Suprapubic skin (tissue), 4 donors: Measurements from ENCODE around the gene DYNC2H1. TPM values are rescaled to one million over a fixed set of nuclear protein-coding genes. Genes with fewer than 3 reads are reported as not detected.

Experiments used
- DNase-seq, 2 donors: peaks; one replicate each; pipeline ENCODE4 v3.0.0-alpha.2; 2019; ENCODE audit warnings: low spot score in 2 of 2
- H3K27ac ChIP-seq: fragments of 200-600 bp; sonication (generic); one replicate; pipeline ENCODE4 v1.5.1; 2019
- H3K27me3 ChIP-seq: fragments of 200-600 bp; sonication (generic); one replicate; pipeline ENCODE4 v1.5.1; 2019
- H3K36me3 ChIP-seq: fragments of 200-600 bp; sonication (generic); one replicate; pipeline ENCODE4 v1.5.1; 2019
- H3K4me1 ChIP-seq: fragments of 200-600 bp; sonication (generic); one replicate; pipeline ENCODE4 v1.5.1; 2019
- H3K4me3 ChIP-seq: fragments of 200-600 bp; sonication (generic); one replicate; pipeline ENCODE4 v1.5.1; 2019; ENCODE audit warnings: mild to moderate bottlenecking
- H3K9me3 ChIP-seq: fragments of 200-600 bp; sonication (generic); one replicate; pipeline ENCODE4 v1.5.1; 2019
- CTCF ChIP-seq, 2 donors: fragments of 200-600 bp in 1 of 2; fragments of 450-650 bp in 1 of 2; sonication (generic) in 1 of 2; IDR thresholded peaks; one replicate each; pipeline ENCODE4 v1.5.1; 2016 to 2019; ENCODE audit warnings: antibody characterized with exemption in 2 of 2, mild to moderate bottlenecking in 1 of 2, moderate library complexity in 1 of 2
- EP300 ChIP-seq: sonication (generic); formaldehyde crosslinking; IDR thresholded peaks from one replicate; pipeline ENCODE4 v1.6.1; 2017; ENCODE audit warnings: antibody characterized with exemption
- POLR2A ChIP-seq, 2 donors: fragments of 450-650 bp; IDR thresholded peaks; one replicate each; pipeline ENCODE4 v1.6.1; 2017; ENCODE audit warnings: antibody characterized with exemption in 2 of 2, mild to moderate bottlenecking in 2 of 2, moderate library complexity in 2 of 2
- POLR2AphosphoS5 ChIP-seq, 3 donors: sonication (generic); formaldehyde crosslinking; IDR thresholded peaks; one replicate each; pipeline ENCODE4 v1.6.1; 2017; ENCODE audit warnings: antibody characterized with exemption in 3 of 3
- WGBS: methylation state at CpG from one replicate; pipeline ENCODE4 v1.1.5; 2018; 5-methylcytosine and 5-hydroxymethylcytosine counted together
- total RNA-seq, 4 donors: library from RNA; depleted of rRNA; stranded (reverse); fragments of >200 nt; gene quantifications; one replicate each; pipeline ENCODE4 v1.1.0, GENCODE V29; 2016

DYNC2H1 gene
- total RNA-seq, 4 donors from 2014 or later, result 8.4 to 33.2 (median 11.5) TPM

DNA sequence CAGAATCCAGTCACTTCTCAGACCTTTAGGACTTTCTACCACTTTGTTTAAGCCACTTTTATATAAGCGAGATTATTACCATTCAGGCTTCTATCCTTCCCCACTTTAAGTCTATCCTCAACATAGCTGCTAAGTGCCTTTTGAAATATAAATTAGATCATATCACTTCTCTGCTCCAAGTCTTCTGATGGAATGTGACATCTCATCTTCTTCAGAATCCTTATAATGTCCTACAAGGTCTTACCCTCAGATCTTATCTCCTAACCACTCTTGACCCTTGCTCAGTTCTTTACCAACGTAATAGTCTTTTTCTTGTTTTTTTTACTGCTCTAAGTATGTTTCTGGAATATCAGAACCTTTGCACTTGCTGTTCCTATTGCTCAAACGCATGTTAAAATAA, 188.7 kb downstream of the DYNC2H1 start:
- no peak for TF ChIP-seq CTCF (IDR thresholded peaks at IDR 0.05)
- TF ChIP-seq EP300, result no peak
- Histone ChIP-seq H3K4me3 (no peak overlapping the region), H3K36me3 (peaks cover 23% of the 10 kb centered on the region), H3K27ac (no peak overlapping the region), H3K27me3 (no peaks in the 10 kb centered on the region), H3K4me1 (no peaks in the 10 kb centered on the region), H3K9me3 (peaks cover 1% of the 10 kb centered on the region)
- DNase-seq, result no peak
- WGBS, result 86% methylated on average over 3 of the region's 3 CpGs

DNA sequence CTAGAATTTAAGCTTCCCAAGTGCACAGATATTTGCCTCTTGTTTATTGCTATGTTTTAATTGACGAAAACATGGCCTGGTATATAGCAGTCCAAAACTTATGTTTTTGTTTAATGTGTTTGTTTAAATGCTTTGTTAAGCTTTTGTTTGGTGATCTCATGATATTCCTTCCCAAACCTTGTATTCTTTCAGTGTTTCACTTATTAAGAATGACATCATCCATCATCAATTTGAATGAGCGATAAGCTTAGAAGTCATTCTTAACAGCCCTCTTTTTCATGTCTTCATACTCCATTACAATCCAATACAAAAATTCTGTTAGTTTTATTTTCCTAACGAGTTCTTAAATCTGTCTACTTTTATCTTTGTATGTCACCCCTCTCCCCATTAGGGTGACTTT, 206.0 kb downstream of the DYNC2H1 start:
- H3K4me1 ChIP-seq, result no peaks in the 10 kb centered on the region
- 80% methylated on average over 3 of the region's 3 CpGs for WGBS
- TF ChIP-seq POLR2AphosphoS5 (IDR thresholded peaks at IDR 0.05) (no peak), EP300 (no peak), CTCF (IDR thresholded peaks at IDR 0.05) (no peak), POLR2A (IDR thresholded peaks at IDR 0.05) (no peak)

GRCh38 chr11:103317118-103317517, 207.9 kb downstream of the DYNC2H1 start:
- Histone ChIP-seq H3K27ac (no peak overlapping the region), H3K4me3 (no peak overlapping the region), H3K36me3 (no peaks in the 10 kb centered on the region), H3K4me1 (no peaks in the 10 kb centered on the region), H3K9me3 (no peaks in the 10 kb centered on the region), H3K27me3 (no peaks in the 10 kb centered on the region)
- TF ChIP-seq EP300 (no peak), CTCF (IDR thresholded peaks at IDR 0.05) (no peak), POLR2A (IDR thresholded peaks at IDR 0.05) (no peak), POLR2AphosphoS5 (IDR thresholded peaks at IDR 0.05) (no peak)
- no peak for DNase-seq
- 54% methylated on average over 3 of the region's 3 CpGs for WGBS

More for the DNA sequence above, 206.0 kb downstream of the DYNC2H1 start:
- Histone ChIP-seq H3K9me3 (no peaks in the 10 kb centered on the region), H3K36me3 (no peaks in the 10 kb centered on the region), H3K4me3 (no peak overlapping the region), H3K27ac (no peak overlapping the region), H3K27me3 (no peaks in the 10 kb centered on the region)
- no peak for DNase-seq

GRCh38 chr11:103322821-103323220, 213.6 kb downstream of the DYNC2H1 start:
- H3K36me3 ChIP-seq, result no peaks in the 10 kb centered on the region
- H3K27me3 ChIP-seq, result no peaks in the 10 kb centered on the region
- no peak for DNase-seq
- no peak overlapping the region for H3K27ac ChIP-seq
- H3K4me3 ChIP-seq, result no peak overlapping the region
- no peaks in the 10 kb centered on the region for H3K4me1 ChIP-seq
- TF ChIP-seq POLR2A (IDR thresholded peaks at IDR 0.05), result no peak
- no peak for TF ChIP-seq POLR2AphosphoS5 (IDR thresholded peaks at IDR 0.05)
- TF ChIP-seq EP300, result no peak
- TF ChIP-seq CTCF (IDR thresholded peaks at IDR 0.05), result no peak
- WGBS, result 55% methylated on average over 6 of the region's 6 CpGs
- no peaks in the 10 kb centered on the region for H3K9me3 ChIP-seq

- Histone ChIP-seq H3K9me3 (no peaks in the 10 kb centered on the region), H3K27ac (no peak overlapping the region), H3K4me1 (no peaks in the 10 kb centered on the region), H3K36me3 (no peaks in the 10 kb centered on the region), H3K27me3 (no peaks in the 10 kb centered on the region), H3K4me3 (no peak overlapping the region)
- no peak for DNase-seq
- 63% methylated on average over 7 of the region's 7 CpGs for WGBS
- TF ChIP-seq POLR2AphosphoS5 (IDR thresholded peaks at IDR 0.05), result no peak
- no peak for TF ChIP-seq EP300
Observed at GRCh38 chr11:103325686-103326069, 216.5 kb downstream of the DYNC2H1 start.

- Histone ChIP-seq H3K36me3 (no peaks in the 10 kb centered on the region), H3K27me3 (no peaks in the 10 kb centered on the region), H3K27ac (no peak overlapping the region), H3K9me3 (no peaks in the 10 kb centered on the region), H3K4me1 (no peaks in the 10 kb centered on the region), H3K4me3 (no peak overlapping the region)
- 58% methylated on average over 20 of the region's 25 CpGs for WGBS
- no peak for DNase-seq
- TF ChIP-seq POLR2A (IDR thresholded peaks at IDR 0.05) (no peak), CTCF (IDR thresholded peaks at IDR 0.05) (peak in 1 of 2 donors; percentile 53)
Observed at GRCh38 chr11:103326070-103326794, 217.0 kb downstream of the DYNC2H1 start.
